ENCODE results near the gene BCAN.

GRCh38 chr1:156689035-156689952 lies 47.4 kb downstream of the BCAN start:
- TF ChIP-seq CTCF (IDR thresholded peaks at IDR 0.05; ENCODE audit: low read depth, low read length, poor library complexity, severe bottlenecking) (peak; percentile 88), EZH2phosphoT487 (IDR thresholded peaks at IDR 0.05; ENCODE audit: borderline replicate concordance, low read length) (peak; percentile 37; the same call in 1 of the 2 replicates)
